Measurements from ENCODE around the gene ABCC10.
"Not testable (repeated sequence)": the region's sequence is repeated elsewhere in the genome, so short reads cannot be mapped to it uniquely, and the experiment has no call there.

ABCC10 gene

GRCh38 chr6:43408259-43408658 lies 19.1 kb upstream of the ABCC10 start:
- no peak for DNase-seq

DNA sequence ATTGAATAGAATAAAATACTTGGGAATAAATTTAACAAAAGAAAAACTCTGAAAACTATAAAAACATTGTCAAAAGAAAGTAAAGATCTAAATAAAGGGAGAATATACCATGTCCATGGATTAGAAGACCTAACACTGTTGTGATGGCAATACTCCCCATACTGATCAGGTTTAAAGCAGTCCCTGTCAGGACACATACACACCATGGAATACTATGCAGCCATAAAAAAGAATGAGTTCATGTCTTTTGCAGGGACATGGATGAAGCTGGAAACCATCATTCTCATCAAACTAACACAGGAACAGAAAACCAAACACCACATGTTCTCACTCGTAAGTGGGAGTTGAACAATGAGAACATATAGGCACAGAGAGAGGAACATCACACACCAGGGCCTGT lies 16.6 kb upstream of the ABCC10 start:
- DNase-seq = not testable (repeated sequence)

- no peak for DNase-seq
Measured at GRCh38 chr6:43412541-43412940, 14.8 kb upstream of the ABCC10 start.

DNA sequence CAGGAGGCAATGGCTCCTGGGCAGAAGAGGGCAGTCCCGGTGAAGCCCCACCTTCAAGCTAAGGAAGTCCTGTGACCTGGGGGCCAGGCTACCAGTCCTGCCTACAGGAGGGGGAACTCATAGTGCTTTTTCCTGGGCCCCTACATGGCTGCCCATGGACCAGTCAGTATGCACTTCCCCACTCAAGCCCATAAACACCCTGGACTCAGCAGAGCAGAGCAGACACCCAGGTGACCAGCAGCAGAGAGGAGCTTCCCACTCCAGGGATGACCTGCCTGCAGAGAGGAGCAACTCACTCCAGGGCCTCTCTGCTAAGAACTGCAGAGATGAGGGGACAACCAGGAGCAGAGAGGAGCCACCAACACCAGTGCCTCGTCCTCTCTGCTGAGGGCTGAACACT lies 14.3 kb upstream of the ABCC10 start:
- no peak for DNase-seq

DNA sequence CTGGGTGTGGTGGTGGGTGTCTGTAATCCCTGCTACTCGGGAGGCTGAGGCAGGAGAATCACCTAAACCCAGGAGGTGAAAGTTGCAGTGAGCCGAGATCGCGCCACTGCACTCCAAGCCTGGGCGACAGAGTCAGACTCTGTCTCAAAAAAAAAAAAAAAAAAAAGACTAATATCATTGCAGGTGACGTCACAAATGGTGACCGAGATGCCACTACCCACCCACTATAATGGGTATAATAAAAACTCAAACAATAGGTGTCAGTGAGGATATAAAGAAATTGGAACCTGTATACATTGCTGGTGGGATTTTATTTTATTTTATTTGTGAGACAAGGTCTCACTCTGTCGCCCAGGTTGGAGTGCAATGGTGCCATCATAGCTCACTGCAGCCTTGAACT lies 12.1 kb upstream of the ABCC10 start:
- not testable (repeated sequence) for DNase-seq

DNA sequence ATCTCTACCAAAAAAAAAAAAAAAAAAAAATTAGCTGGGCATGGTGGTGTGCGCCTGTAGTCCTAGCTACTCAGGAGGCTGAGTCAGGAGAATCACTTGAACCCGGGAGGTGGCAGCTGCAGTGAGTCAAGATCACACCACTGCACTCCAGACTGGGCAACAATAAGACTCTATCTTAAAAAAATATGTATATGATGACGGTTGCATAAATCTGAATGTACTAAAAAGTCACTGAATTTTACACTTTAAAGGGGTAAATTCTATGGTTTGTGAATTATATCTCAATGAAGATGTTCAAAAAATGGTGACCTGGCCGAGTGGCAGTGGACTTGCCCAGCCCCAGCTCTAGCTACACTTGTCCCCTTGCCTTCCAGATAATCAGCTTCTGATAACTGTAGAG lies 10.4 kb upstream of the ABCC10 start:
- DNase-seq = no peak

DNA sequence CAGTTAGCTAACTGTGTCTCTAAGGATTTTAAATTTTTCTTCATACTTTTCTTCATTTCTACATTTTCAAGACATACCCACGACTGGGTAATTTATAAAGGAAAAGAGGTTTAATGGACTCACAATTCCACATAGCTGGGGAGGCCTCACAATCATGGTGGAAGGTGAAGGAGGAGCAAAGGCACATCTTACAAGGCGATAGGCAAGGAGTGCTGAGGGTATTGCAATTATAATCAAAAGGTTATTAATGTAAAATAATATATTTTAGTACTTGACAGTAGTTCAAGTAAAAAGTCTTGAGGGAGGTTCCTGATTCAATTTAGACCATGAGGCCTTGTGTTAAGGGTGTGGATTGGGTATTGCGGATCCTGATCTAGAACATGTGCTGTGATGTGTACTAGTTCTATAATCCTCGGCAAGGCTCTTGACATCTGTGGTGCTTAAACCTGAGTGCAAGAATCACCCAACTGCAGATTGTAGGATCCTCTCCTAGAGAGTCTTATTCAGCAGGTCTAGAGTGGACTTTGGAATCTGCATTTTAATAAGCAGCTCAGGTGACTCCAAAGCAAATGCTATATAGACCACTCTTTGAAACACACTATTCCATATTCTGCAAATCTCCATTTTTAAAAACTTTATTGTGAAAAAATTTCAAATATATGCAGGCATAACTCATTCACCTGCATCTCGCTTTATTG lies 7.2 kb upstream of the ABCC10 start:
- no peak for DNase-seq

GRCh38 chr6:43421831-43422230 lies 5.5 kb upstream of the ABCC10 start:
- no peak for DNase-seq

GRCh38 chr6:43425083-43425482 lies 2.3 kb upstream of the ABCC10 start:
- DNase-seq = not testable (repeated sequence)

DNA sequence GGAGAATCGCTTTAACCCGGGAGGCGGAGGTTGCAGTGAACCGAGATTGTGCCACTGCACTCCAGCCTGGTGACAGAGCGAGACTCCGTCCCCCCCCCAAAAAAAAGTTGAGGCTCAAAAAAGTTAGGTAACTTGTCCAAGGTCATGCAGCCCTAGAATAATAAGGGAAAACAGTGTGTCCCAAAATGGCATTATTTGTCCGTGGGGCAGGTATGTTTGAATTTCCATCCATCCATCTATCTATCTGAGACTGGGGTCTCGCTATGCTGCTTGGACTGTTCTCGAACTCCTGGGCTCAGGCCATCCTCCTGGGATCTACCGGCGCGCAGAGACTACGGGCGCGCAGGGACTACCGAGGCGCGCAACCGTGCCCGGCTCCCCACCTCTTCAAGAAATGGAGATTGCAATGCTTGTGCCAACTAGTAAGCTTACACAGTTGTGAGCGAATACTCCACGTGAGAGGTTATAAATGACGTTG lies 374 bp upstream of the ABCC10 start:
- DNase-seq = no peak

DNA sequence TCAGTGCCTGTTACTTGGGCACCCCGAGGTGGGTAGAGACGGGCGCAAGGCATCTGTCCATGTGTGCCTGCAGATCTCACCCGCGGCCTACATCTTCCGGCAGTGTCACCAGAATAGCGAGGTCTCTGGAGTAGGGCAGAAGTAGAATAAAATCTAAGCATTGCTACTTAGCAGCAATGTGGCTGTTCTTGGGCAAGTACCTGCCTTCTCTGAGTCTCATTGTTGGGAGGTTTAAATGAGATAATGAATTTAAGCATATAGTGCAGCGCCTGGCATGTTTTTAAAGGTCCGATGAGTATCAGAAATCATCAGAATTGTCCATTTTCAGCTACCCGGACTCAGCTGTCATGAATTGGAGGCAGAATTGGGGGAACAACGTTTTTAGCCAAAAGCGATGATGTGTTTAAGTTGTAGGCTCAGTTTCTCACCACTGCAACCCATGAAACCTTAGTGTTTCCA lies 800 bp downstream of the ABCC10 start:
- DNase-seq = no peak

DNA sequence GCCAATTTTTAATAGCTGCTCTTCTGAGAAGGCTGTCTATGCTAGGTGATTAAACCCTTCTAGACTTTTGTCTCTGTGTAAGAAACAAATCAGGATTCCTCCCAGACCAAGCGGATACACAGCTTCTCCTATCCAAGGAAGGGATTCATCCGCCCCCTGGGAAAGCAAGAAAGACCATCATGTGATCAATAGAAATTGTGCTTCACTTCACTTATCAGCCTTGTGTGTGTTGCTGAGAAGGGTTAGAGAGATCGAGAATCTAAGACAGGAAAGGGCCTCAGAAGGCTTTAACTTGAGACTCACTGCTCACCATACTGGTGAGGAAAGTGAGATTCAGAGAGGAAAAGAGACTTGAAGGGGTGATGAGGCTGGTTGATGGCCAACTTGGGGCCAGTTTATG lies 1.5 kb downstream of the ABCC10 start:
- no peak for DNase-seq

GRCh38 chr6:43432009-43432945 lies 4.9 kb downstream of the ABCC10 start:
- no peak for DNase-seq

GRCh38 chr6:43433148-43433547 lies 5.8 kb downstream of the ABCC10 start:
- no peak for DNase-seq

DNA sequence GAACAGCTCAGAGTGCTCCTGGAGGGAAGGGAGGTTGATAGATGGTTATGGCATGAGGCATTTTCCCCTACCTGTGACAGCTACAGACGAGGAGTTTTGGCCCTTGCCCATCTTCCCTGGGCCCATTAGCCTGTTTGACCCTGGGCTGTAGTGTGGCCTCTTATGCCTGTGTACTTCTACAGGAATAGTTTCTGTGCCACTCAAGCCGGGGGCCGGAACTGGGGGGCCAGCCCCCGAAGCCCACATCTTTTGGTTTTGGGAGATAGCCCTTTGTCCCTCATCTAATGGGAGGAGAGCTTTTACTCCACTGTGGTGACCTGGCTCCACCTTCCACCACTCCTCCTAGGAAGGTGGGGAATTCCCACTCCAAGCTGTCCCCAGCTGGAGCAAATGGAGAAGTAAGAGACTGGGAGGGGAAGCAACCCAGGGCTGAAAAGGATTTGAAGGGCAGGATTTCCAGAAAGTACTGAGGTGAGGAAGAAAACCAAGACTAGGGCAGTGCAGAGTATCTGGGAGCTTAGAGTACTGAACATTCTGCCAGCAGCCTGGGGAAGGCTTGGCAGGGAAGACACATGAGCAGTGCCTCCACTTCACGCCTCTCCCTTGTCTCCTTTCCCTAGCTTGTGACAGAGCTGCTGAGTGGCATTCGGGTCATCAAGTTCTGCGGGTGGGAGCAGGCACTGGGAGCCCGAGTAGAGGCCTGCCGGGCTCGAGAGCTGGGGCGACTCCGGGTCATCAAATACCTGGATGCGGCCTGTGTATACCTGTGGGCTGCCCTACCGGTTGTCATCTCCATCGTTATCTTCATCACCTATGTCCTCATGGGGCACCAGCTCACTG lies 6.9 kb downstream of the ABCC10 start:
- no peak for DNase-seq

DNA sequence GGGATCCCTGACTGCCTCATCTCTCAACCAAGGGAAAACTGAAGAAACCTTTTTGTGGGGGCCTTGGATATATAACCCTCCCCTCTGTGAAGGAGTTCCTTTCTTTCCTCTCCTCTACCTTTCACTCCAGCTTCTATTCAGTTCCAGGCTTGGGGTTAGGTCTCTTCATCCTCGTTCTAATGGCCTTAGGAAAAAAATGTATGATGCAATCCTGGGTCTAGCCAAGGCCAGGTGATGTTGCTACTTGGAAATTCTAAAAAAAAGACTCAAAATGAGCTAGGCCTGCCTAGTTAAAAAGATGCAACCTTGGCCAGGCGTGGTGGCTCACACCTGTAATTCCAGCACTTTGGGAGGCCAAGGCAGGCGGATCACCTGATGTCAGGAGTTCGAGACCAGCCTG lies 7.6 kb downstream of the ABCC10 start:
- DNase-seq = no peak

GRCh38 chr6:43435682-43436437 lies 8.5 kb downstream of the ABCC10 start:
- no peak for DNase-seq

DNA sequence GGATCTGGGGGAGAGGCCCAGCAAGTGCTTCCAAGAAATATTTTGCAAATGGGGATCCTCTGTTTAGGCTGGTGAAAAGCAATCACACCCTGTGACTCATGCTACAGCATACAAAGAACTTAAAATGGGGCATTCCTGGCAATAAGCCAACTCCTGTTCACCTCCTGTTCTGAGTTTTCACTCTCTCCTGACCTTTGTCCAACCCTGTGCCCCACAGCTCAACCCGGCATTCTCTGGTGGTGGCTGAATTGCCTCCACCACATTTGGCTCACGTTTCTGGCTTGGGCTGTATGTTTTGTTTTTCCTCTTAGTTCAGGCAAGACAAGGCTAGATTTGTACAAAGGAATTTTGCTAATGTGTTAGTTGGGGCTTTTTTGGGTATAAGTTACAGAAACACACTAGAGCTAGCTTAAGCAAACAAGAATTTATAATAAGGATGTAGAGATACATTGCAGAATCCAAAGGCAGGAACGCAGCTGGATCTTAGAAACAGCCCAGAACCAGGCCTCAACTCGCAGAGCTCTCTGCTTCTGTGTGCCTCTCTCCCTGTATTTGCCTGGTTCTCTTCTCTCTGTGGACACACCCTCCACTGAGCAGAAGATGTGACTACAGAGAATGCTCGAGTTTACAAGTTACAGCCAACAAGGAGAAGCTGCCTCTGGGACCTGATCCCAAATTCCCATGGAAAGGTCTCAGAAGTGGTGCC lies 9.4 kb downstream of the ABCC10 start:
- DNase-seq = no peak

GRCh38 chr6:43437700-43438099 lies 10.4 kb downstream of the ABCC10 start:
- DNase-seq = no peak

GRCh38 chr6:43442935-43443334 lies 15.6 kb downstream of the ABCC10 start:
- no peak for DNase-seq

DNA sequence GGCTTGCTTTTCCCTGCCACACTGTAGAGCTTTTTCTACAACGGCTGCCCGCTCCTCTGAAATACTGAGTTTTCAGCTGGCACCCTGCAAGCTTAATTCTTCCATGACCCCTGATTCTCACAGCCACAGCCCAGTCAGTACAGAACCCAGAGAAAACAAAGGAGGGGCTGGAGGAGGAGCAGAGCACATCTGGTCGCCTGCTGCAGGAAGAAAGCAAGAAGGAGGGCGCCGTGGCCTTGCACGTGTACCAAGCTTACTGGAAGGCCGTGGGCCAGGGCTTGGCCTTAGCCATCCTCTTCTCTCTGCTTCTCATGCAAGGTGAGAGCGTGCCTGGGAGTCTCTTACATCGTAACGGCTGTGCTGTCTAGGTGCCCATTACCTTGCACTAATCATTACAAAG lies 16.7 kb downstream of the ABCC10 start:
- DNase-seq = no peak

DNA sequence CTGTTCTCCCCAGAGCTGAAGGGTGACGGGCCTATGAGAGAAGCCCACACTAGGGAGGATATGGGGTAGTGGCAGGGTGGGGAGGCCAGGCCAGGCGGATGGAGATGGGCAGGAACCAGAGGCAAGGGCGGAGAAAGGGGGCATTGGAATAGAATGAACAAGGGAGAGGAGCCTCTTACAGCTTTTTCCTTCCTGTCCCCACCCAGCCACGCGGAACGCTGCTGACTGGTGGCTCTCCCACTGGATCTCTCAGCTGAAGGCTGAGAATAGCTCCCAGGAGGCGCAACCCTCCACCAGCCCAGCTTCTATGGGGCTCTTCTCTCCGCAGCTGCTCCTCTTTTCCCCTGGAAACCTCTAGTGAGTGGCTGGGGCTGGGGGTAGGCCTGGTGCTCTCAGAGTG lies 17.2 kb downstream of the ABCC10 start:
- DNase-seq = no peak

Measured in SIG-M5 (cell line).